ENCODE results near the gene ABHD17C. TPM values are rescaled to one million over a fixed set of nuclear protein-coding genes. Genes with fewer than 3 reads are reported as not detected.

Gene ABHD17C
- total RNA-seq, 3 donors from 2014 or later, result 1.3 to 5.2 (median 5.1) TPM

DNA sequence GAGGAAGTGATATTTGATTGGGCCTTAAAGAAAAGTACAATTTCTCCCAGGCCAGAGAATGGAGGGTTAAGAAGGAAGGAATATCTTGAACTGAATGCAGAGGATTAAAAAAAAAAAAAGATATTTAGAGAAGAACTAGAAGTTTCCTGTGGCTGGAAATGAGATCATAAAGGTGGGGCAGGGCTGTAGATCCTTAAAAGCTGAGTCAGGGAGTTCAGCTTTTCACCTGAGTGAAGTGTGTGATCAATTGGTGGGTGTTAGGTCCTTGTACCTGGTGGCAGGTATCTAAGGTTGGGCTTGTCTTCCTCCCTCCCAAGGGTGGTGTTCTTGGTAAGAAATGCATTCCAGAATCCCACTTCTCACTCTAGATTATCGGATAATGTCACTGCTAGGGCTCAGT is 95.9 kb downstream of the ABHD17C start:
- H3K4me1 ChIP-seq, result no peaks in the 10 kb centered on the region
- no peak overlapping the region for H3K4me3 ChIP-seq
- no peak overlapping the region for H3K27ac ChIP-seq
- H3K36me3 ChIP-seq, result no peaks in the 10 kb centered on the region
- no peaks in the 10 kb centered on the region for H3K9me3 ChIP-seq
- no peak for TF ChIP-seq POLR2A (IDR thresholded peaks at IDR 0.05)
- no peak for TF ChIP-seq CTCF (IDR thresholded peaks at IDR 0.05)
- TF ChIP-seq POLR2AphosphoS5 (IDR thresholded peaks at IDR 0.05), result no peak
- DNase-seq (ENCODE audit: low spot score in 2 of 2), result no peak
- H3K27me3 ChIP-seq, result no peaks in the 10 kb centered on the region
- intact Hi-C loops (cut with DNase I; ENCODE audit: low total_unique reads), result no loop called here

DNA sequence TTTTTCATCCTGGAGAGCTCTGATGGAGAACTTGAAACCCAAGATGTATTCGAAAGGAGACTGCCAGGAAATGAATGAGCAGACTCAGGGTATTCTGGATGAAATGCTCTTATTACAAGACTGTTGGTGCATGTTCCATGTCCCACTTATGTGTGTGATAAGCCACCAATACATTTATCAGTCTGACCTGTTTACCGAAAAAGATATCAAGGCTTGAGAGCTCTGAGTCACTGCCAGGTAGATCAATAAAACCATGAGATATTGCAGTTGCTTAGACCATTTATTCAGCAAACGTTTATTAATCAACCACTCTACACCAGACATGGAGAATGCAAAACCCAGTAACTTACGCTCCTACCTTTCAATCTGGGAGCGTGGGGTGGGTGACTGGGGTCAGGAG is 101.3 kb downstream of the ABHD17C start:
- Histone ChIP-seq H3K27me3 (no peaks in the 10 kb centered on the region), H3K27ac (no peak overlapping the region), H3K36me3 (no peaks in the 10 kb centered on the region), H3K4me1 (no peaks in the 10 kb centered on the region), H3K4me3 (no peak overlapping the region), H3K9me3 (no peaks in the 10 kb centered on the region)
- no peak for TF ChIP-seq CTCF (IDR thresholded peaks at IDR 0.05)
- no peak for TF ChIP-seq POLR2AphosphoS5 (IDR thresholded peaks at IDR 0.05)
- no peak for TF ChIP-seq POLR2A (IDR thresholded peaks at IDR 0.05)
- no peak for DNase-seq (ENCODE audit: low spot score in 2 of 2)
- intact Hi-C loops (cut with DNase I; ENCODE audit: low total_unique reads), result no loop called here

DNA sequence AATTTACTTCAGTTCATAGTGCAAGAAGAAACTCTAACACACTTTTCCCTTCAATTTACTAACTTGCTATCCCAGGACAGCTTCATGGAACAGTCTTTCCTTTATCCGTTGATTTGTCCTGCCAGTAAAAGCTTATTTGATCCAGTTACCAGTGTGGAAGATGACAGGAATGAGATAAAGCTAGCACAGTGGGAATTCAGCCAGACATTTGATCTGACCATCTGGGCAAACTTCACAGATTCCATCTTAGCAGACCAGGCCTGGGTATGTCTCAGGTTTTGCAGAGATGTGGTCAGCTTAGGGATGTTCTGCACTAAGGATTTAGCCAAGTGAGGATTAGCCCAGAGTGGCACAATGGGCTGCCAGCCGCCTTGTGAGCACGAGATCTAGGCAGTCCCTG is 103.8 kb downstream of the ABHD17C start:
- DNase-seq (ENCODE audit: low spot score in 2 of 2), result no peak
- intact Hi-C loops (cut with DNase I; ENCODE audit: low total_unique reads), result no loop called here
- no peak overlapping the region for H3K4me3 ChIP-seq
- no peak overlapping the region for H3K27ac ChIP-seq
- no peak for TF ChIP-seq CTCF (IDR thresholded peaks at IDR 0.05)
- TF ChIP-seq POLR2A (IDR thresholded peaks at IDR 0.05), result no peak
- TF ChIP-seq POLR2AphosphoS5 (IDR thresholded peaks at IDR 0.05), result no peak
- H3K4me1 ChIP-seq, result no peaks in the 10 kb centered on the region
- no peaks in the 10 kb centered on the region for H3K36me3 ChIP-seq
- H3K9me3 ChIP-seq, result no peaks in the 10 kb centered on the region
- no peaks in the 10 kb centered on the region for H3K27me3 ChIP-seq

GRCh38 chr15:80800067-80800466 is 105.0 kb downstream of the ABHD17C start:
- H3K4me3 ChIP-seq, result no peak overlapping the region
- no peak for TF ChIP-seq POLR2A (IDR thresholded peaks at IDR 0.05)
- TF ChIP-seq CTCF (IDR thresholded peaks at IDR 0.05), result no peak
- no peak for TF ChIP-seq POLR2AphosphoS5 (IDR thresholded peaks at IDR 0.05)

DNA sequence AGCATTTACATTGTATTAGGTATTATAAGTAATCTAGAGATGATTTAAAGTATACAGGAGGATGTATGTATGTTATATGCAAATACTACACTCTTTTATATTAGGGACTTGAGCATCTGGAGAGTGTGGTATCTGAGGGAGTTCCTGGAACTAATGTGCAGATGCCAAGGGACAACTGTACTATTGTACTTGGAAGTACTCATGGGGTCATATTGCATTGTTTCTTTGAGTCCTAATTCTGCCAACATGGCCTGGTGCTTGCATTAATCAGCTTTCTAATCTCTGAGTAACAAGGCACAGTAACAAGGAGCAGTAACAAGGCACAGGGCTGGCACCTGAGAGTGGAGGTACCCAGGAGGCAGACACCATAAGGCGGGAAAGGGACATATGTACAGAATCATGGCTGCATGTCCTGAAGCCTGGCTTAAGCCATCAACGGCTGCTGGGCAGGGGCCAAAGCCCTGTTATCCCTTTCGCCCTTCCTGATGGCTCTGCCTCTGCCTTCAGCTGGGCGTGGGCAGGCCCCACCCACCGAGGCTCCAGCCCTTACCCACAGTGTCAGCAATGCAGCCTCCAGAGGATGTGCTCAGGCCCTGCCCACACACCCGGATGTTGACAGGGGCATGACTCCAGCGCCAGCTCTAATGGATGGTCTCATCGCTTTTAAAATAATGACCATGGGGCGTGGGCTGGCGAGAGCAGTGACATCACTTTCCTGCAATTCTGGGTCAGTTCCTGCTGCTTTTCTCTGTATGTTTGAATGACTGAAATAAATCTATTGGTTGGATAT is 107.0 kb downstream of the ABHD17C start:
- H3K9me3 ChIP-seq, result no peaks in the 10 kb centered on the region
- intact Hi-C loops (cut with DNase I; ENCODE audit: low total_unique reads), result no loop called here
- H3K36me3 ChIP-seq, result no peaks in the 10 kb centered on the region
- no peaks in the 10 kb centered on the region for H3K4me1 ChIP-seq
- no peak overlapping the region for H3K27ac ChIP-seq
- H3K27me3 ChIP-seq, result no peaks in the 10 kb centered on the region
- H3K4me3 ChIP-seq, result no peak overlapping the region
- DNase-seq (ENCODE audit: low spot score in 2 of 2), result no peak
- TF ChIP-seq POLR2A (IDR thresholded peaks at IDR 0.05) (no peak), POLR2AphosphoS5 (IDR thresholded peaks at IDR 0.05) (no peak), CTCF (IDR thresholded peaks at IDR 0.05) (no peak)

More at GRCh38 chr15:80800067-80800466, 105.0 kb downstream of the ABHD17C start:
- no peaks in the 10 kb centered on the region for H3K4me1 ChIP-seq
- no peaks in the 10 kb centered on the region for H3K36me3 ChIP-seq
- no peaks in the 10 kb centered on the region for H3K9me3 ChIP-seq
- no peaks in the 10 kb centered on the region for H3K27me3 ChIP-seq
- no peak for DNase-seq (ENCODE audit: low spot score in 2 of 2)
- intact Hi-C loops (cut with DNase I; ENCODE audit: low total_unique reads), result no loop called here
- H3K27ac ChIP-seq, result no peak overlapping the region
